ENCODE measurements around the gene PPP2R5A.

DNA sequence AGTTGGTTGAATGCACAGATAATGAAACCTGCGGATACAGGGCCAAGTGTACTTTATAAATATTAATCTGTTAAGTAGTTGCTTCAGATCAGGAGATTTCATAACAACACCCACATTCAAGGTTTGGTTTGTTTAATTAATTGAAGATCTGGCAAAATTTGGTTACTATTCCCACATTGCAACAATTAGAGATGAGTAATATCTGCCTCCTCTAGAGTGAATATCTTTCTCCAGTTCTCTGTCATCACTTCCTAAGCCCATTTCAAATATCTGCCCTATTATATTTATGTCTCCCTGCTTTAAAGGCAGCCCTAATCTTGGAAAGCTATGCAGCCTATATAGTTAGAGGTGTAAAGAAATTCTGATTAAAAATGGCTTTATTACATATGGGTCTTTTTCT, 61.4 kb downstream of the PPP2R5A start:
- no peak for TF ChIP-seq POLR2AphosphoS5 (IDR thresholded peaks at IDR 0.05; ENCODE audit: low read depth, low read length)
- no peak for TF ChIP-seq POLR2A (IDR thresholded peaks at IDR 0.05; ENCODE audit: low read depth, low read length)
- no peak for TF ChIP-seq TAF1 (IDR thresholded peaks at IDR 0.05; ENCODE audit: borderline replicate concordance, low read depth, low read length)

All from GM12892 (cell line).